RPMI7951 (cell line): ENCODE results near the gene ADAMTSL1. TPM values are rescaled to one million over a fixed set of nuclear protein-coding genes. Genes with fewer than 3 reads are reported as not detected.
A peak's percentile ranks its signal among the peaks of the same experiment; 100 is the strongest.

Experiments used
- DNase-seq: peaks from one replicate; pipeline ENCODE4 v3.0.0-alpha.2; 2012; ENCODE audit warnings: low read depth
- total RNA-seq: library from RNA; depleted of rRNA; stranded (reverse); fragments of >200 nt; shearing (Covaris generic); gene quantifications from 2 replicates; pipeline ENCODE4 v1.2.3, GENCODE V29; 2014

The ADAMTSL1 gene
- total RNA-seq, 1 experiment from 2014 or later: 25.1 TPM

DNA sequence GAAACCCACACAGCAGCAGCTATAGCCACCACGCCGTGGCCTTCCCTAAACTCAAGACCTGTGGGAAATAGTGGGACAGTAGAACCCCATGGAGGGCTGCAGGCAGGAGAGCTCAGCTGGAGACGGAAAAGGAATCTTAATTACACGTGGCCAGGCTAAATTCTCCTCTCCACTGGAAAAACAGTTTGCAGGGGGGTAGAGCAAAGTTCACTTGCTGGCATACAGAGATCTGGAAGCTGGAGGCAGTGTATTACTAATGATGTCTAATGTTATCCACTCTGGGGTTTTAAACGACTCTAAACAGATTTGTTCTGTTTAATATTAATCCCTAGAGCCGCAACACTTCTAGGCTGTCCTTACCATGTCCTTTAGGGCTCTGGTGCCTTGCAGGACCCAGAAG lies 302.0 kb downstream of the ADAMTSL1 start:
- DNase-seq: no peak

DNA sequence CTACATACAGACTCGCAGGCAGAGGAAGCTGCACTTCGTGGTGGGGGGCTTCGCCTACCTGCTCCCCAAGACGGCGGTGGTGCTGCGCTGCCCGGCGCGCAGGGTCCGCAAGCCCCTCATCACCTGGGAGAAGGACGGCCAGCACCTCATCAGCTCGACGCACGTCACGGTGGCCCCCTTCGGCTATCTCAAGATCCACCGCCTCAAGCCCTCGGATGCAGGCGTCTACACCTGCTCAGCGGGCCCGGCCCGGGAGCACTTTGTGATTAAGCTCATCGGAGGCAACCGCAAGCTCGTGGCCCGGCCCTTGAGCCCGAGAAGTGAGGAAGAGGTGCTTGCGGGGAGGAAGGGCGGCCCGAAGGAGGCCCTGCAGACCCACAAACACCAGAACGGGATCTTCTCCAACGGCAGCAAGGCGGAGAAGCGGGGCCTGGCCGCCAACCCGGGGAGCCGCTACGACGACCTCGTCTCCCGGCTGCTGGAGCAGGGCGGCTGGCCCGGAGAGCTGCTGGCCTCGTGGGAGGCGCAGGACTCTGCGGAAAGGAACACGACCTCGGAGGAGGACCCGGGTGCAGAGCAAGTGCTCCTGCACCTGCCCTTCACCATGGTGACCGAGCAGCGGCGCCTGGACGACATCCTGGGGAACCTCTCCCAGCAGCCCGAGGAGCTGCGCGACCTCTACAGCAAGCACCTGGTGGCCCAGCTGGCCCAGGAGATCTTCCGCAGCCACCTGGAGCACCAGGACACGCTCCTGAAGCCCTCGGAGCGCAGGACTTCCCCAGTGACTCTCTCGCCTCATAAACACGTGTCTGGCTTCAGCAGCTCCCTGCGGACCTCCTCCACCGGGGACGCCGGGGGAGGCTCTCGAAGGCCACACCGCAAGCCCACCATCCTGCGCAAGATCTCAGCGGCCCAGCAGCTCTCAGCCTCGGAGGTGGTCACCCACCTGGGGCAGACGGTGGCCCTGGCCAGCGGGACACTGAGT lies 303.2 kb downstream of the ADAMTSL1 start:
- DNase-seq: no peak

DNA sequence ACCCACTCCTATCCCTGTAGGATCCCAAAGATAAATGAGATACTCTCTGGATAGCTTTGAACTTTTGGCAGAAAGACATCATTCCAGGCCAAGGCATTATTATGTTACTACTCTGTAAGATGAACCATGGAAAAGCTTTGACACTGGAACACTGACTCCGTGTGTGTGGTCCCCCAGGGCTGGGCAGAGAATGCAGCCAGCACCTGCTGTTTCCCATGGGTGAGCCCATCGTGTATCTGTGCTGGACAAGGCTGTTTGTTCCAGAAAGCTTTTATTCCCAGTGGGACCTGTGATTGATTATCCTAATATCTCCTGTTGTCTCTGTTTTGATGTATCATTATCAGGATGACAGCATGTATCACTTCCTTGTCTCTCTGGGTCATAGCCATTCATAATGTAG lies 304.2 kb downstream of the ADAMTSL1 start:
- DNase-seq: no peak

DNA sequence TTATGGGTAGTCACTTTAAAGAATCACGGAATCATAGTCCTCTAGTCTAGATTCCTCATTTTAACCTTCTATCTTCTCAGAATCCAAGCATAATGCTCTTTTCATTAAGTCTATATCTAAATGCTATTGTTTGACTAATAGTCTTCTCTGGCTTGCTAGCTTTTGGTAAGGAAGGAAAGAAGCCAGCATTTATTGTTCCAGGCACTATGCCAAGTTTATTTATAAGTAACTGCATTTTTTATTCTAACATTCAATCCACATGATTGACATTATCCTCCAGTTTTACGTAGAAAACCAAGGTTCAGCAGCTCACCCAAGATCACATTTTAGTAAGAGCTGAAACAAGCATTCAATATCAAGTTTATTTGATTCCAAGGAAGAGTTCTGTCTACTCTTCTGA lies 304.9 kb downstream of the ADAMTSL1 start:
- DNase-seq: no peak

DNA sequence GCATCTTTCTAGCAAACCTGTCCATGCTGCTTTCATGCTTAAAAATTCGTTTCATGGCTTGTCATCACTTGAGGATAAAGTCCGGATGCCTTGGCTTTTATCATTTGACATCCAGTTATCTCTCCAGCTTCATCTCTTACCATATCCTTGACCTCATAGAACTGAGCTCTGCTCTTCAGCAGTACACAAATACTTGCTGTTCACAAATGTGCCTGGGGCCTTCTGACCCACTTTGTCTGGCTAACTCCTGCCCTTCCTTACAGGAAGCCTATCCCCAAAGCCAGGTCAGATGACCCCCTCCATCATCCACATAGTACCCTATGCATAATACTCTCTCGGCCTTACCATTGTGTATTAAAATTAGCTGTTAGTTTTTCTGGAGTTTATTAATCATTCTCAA lies 310.0 kb downstream of the ADAMTSL1 start:
- no peak for DNase-seq

DNA sequence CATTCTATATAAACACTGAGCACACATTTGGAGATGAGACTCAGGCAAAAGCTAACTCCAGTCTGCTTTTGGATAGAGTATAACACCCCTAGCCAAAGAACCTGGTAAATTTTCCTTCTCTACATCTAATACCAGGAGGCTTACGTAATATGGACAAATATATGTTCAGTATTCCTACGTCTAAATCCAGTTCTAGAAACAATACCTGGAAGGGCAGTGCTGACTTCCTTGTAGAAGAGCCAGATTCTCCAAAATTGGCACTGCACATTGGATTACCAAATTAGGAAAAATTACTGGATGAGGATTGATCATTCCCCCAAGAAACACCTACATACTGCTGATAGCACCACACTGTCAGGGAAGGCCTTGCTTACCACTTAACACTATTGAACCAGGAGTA lies 311.7 kb downstream of the ADAMTSL1 start:
- no peak for DNase-seq

DNA sequence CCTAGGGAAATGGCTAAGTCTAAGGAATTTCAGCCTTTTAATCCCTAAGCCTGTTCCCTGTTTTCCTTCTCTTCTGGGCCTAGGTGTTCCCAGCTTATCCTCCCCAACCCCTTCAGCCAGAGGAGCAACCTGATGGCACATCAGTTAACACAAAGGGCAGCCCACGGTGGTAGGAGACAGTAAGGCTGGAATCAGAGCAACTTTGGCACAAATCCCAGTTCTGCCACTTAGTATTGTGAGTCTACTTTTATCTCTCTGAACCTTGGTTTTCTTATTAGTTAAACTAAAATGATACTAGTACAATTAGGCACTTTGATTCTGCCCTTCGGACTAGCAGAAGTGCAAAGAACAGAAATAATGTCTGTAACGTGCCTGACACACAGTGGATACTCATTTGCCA lies 312.2 kb downstream of the ADAMTSL1 start:
- DNase-seq: no peak

DNA sequence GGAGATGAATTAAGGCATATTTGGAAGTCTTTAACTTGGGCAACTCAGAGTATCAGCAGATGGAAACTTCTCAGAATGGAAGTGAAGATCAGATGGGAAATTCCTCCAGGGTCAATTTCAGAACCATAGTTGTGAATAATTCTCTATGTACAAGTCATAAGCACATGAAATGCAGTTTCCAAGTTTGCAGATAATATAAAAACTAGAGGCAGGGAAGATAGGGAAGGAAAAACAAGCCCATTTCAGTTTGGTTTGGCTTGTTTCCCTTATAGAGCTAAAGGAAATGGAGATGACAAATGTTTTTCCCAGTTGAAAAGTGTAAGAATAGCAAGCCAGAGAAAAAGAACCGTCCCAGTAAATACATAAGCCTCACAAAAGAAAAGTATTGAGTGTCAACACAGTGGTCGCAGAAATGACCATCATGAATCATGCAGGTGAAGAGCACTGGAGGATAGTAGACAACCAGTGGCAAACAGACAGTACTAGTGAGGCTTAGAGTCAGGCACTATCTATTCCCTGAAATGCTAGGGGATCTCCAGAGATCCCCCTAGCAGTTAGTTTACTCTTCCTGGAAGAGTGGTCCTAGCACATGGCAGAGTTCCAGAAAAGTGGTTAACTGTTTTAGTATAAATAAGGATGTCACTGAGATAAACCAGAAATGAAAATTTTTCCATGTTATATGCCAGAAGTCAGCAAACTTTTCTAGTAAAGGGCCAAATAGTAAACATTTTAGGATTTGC lies 313.1 kb downstream of the ADAMTSL1 start:
- no peak for DNase-seq

DNA sequence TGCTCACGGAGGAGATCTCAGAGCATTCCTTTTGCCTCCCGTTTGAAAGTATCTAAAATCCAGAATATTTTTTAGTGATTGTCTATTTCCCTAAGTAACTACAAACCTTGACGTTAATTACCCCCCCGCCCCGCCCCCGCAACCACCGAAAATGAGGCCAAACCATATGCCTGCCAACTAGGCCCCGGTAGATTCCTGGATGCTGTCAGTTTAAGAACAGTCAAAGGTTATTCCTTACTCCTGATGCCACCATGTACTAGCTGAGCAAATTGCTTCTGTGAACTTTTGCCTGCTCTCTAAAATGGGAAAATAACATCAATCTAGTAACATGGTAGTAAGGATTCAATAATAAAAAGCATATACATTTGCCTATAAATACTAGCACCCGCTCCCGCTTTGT lies 314.3 kb downstream of the ADAMTSL1 start:
- no peak for DNase-seq

DNA sequence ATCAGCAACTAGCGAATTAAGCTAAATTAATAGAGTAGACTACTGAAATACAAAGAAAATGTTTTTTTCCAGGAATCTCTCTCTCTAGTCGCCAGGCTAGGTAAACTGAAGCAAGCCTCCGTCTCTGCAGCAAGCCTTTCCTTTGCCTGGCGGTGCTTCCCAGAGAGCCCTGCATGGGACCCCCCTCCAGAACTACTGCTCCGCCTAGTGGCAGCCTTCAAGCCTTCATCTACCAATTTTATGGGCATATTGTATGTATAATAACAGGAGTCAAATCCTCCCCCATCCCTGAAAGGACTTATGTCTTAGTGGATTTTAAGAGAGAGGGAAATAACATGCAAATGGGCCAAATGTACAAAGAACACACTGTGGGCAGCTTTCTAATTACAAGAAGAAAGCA lies 317.1 kb downstream of the ADAMTSL1 start:
- DNase-seq: peak; percentile 20

DNA sequence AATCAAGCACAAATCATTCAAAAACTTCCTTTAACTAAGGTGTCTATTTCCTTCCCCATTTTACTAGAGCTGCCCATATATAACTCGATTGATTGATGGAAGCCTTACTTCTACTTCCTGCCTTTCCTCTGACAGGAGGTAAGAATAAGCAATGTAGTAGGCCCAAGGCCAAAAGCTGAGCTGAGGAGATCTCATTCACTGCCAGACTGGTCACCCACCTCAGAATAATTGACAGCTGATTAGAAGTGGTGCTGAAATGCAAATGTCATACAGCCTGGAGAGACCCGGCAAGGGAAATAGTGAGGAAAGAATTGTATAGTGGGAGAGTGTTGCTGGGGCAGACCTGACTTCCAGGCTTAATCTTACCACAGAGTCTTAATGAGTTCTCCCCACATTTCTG lies 319.2 kb downstream of the ADAMTSL1 start:
- DNase-seq: no peak

DNA sequence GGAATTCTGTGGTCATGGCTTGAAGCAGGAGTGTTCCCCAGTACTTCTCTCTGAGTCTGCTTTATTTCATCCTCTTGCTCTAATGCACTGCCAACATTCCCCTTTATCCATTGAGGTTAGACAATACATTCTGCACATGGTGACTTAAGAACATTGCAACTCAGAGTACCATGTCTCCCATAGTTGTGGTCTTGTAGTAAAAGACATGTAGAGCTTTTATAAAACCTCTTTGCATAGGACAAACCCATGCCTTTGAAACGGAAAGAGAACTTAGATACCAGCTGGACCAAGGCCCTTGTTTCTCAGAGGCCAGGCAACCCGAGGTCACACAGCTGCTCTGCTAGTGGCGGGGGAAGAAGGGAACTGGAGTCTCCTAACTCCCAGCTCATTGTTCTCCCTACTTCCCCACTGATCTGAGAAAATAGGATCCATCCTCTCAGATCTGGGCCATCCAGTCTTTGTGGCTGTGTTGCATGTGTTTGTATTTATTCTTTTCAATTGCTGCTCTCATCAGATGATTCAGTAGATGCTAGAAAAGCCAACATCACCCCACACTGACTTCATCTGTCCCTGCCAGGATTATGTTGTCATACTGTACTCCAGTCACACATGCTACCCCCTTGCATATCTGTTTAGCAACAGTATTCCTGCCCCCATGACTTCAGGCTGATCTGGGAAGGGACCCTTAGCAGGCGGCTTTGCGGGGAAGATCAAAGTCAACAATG lies 322.2 kb downstream of the ADAMTSL1 start:
- no peak for DNase-seq

DNA sequence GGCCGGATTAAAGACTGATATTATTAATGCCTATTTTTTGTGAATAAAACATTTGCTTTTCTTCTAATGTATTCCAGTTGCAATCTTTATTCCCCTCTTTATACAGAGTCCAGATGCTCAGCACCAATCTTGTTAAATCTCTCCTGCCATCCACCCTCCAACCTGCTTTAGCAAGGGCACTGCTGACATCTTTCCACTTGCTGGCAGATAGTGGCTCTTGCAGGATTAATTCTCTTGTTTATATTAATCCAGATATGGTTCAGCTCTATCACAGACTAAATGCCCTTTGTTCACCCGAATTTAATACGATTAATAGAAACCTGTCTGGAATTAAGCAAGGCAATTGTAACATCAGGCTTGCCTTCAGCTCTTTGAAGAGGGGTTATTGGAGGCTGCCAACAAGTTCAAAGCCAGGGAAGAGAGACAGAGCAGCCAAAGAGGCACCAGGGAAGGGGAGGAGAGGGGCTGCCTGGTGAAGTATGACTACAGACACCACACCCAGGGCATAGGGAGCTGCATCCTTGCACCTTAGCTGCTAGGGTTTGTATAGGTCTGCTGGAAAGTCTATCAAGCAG lies 322.8 kb downstream of the ADAMTSL1 start:
- DNase-seq: no peak

DNA sequence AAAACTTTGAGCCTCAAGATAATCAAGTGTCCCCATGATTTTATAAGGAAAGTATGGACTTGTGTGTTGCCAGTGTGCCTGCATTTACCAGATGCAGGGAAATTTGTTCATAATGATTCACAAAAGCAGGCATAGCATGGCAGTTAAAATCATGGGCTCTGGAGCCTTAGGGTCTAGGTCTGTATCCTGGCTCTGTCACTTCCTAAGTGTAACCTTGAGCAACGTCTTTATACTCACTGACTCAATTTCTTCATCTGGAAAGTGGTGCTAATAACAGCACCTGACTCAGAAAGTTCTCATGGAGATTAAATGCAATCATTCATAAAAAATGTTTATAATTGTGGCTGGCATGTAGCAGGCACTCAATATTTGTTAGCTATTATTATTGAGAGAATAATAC lies 324.2 kb downstream of the ADAMTSL1 start:
- DNase-seq: no peak

DNA sequence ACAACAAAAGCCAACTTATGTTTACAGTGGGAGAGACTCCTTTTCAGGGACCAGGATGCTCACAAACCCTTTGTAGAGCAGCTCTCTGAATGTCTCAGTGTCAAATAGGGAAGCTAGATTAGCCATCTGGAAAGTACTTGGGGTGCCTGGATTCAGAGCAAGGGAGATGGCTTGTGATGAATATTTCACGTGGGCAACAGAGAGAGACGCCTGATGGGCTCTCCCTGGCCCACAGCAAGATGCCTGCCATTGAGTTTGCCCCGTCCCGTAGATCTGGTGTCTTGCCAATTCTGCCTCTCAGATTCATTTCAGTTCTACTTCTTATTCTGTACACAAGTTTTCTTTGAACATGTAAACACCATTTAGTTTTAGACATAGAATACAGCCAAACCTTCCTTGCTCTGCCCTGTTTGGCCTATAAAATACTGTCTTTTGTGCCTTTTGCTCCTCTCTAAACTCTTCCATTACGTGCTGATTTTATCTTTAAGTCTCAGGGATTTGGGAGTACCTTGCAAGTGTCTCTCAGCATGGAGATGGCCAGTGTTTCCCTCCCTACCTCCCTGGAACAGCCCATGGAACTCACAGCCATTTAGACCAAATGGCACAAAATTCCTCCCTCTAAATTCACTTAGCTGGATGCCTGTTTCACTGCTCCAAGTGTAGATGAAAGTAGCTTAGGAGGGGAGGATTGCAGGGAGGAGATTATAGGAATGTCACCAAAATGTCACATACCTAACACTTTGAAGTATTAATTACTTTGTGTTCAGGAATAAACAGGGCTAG lies 324.7 kb downstream of the ADAMTSL1 start:
- DNase-seq: no peak

DNA sequence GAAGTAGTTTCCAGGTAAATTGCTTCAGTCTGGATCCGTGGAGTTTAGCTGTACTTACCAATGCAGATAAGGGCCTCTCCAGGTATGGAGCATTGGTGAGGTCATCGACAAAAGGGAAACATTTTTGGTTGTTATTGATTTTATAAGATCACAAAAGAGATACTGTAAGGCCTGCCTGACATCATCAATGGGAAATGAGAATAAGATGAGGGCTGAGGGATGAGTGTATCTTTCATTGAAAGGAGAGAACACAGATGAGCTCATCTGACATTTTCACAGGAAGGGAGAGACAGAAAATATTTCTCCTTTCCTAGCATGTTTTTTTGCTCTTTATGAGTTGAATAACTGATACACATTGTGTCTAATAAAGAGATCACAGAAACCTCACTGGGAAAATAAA lies 325.5 kb downstream of the ADAMTSL1 start:
- DNase-seq: no peak

DNA sequence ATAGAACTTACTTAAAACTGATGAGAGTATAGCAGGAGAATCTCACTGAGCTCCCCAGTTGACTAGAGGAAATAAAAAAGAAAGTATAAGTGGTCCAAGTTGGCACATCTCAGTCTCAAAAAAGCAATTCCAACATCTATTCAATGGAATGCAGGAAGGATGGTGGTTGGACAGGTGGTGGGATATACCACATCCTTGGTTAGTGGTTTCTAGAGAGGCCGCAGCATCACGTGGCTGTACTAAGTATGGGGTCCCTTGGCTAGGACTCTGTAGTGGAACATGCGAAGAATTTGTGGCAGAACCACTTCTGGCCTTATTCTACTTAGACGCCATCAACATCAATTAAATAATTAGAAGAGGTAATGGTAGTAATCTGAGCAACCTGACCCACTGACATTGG lies 326.6 kb downstream of the ADAMTSL1 start:
- no peak for DNase-seq

DNA sequence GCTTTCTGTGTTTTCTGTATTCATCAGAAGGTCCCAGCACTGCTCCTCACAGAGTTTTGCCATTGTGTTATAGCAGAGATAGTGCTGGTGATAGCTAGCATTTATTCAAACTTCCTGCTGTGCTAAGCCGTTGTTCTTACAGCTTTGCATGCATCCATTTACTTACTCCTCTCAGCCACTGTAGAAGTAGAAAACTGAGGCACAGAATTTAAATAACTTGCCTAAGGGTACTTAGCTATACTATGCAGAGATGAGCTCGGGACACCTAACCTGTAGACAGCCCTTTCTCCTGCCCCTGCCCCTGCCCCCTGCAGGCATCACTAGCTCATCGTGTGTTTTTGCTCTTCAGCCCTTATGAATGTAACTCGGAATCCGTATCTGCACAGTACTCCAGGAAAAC lies 331.4 kb downstream of the ADAMTSL1 start:
- no peak for DNase-seq

DNA sequence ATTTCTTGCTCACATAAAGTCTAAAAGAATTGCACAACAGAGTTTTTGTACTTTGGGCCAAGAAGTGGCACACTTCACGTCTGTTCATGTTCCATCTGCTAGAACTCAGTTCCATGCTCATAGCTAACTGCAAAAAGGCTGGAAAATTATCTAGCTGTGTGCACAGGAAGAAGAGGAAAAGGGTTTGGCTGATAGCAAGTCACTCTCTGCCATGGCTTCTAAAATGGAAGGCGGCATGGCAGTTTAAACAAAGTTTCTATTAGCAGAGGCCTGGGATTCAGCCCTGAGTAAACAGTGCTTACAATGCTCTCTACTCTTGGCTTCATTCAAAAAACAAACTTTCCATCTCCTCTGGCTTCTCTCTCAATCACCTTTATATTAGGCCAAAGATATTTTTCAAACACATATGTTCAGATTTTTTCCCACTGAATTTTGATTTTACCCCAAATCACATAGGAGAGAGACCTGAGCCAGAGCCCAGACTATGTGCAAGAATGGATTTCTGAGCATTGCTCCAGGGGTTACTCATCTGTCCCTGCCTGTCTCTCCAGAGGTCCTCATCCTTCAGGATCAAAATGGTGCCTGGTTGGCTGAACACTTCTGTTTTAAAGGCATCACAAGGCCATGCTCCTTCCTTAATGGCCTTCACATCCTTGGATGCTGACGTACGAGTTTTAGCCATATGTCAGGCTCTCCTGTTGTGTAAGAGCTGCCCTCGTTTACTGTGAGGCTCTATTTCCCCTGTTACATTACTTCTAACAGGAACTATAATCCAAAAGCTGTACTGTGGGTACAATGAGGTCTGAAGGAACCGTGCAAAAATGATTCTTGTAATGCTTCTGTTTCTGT lies 332.5 kb downstream of the ADAMTSL1 start:
- DNase-seq: no peak

DNA sequence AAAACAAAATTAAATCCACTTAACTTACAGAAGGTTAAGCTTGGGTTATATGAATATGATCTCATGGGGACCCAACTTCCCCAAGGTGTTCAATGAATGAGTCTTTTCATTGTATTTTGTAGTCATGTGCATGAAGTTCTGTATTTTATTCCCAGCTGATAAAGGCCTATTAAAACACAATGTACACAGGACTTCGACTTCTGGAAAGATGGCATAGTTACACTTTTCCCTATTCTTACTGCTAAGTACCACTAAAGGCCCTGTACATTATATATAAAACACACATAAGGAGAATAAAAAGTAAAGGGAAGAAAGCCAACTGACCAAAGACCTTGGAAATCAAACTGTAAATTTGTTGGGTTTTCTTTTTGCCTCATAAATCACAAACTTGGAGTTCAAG lies 336.6 kb downstream of the ADAMTSL1 start:
- DNase-seq: no peak
